HepG2 (cell line): ENCODE results near the gene UBXN2A. TPM values are rescaled to one million over a fixed set of nuclear protein-coding genes. Genes with fewer than 3 reads are reported as not detected.

ENCODE experiments used
- ATAC-seq: fragments of 200-7000 bp; cut with Tn5 transposase; 3 replicates; pipeline ENCODE4 v1.9.1; 2020; ENCODE audit warnings: mild to moderate bottlenecking, moderate library complexity
- BruUV-seq: library from RNA; stranded (reverse); fragments of 400-500 nt; replicated peaks from 2 replicates; lab custom pipeline; 2021; lab: Mats Ljungman, UMichigan
- CTCF ChIA-PET: fragments of 300-600 bp; formaldehyde crosslinking; extraction: SDS; loops from one replicate; lab custom pipeline; 2021; ENCODE audit warnings: low total read pairs, inconsistent platforms, low intra/inter-chr PET ratio; lab: Yijun Ruan, JAX
- POLR2A ChIA-PET: fragments of 350-600 bp; sonication (Branson Sonifier 250); formaldehyde crosslinking; loops from one replicate; lab custom pipeline; 2020; ENCODE audit warnings: antibody characterized with exemption, inconsistent platforms; lab: Yijun Ruan, JAX
- DNase-seq: peaks from one replicate; pipeline ENCODE4 v3.0.0-alpha.2; 2015; ENCODE audit warnings: low spot score
- FAIRE-seq: peaks from 3 replicates; lab custom pipeline; 2011; peaks lifted over from hg19 to GRCh38; lab: Jason Lieb, UNC
- H2AFZ ChIP-seq: one replicate; pipeline ENCODE4 v1.6.1; 2011; ENCODE audit warnings: low read length, inconsistent platforms
- H3K27ac ChIP-seq: fragments of 300-600 bp; 3 replicates; pipeline ENCODE4 v1.8.0; 2011; ENCODE audit warnings: mixed run types, mild to moderate bottlenecking, mixed read lengths, low read length, inconsistent platforms; ENCODE audit not compliant: insufficient read depth; ENCODE audit errors: extremely low read length
- H3K27me3 ChIP-seq, 2 experiments: fragments of 200-600 bp in 1 of 2; 2 replicates in 1 of 2; 3 replicates in 1 of 2; pipeline versions ENCODE4 v1.6.0 to v1.8.0; 2011; ENCODE audit warnings: low read length in 2 of 2, mild to moderate bottlenecking in 2 of 2, moderate library complexity in 2 of 2, inconsistent platforms in 1 of 2; ENCODE audit not compliant: insufficient read depth in 2 of 2, control insufficient read depth in 1 of 2
- H3K36me3 ChIP-seq, 2 experiments: fragments of 200-600 bp in 1 of 2; replicated peaks in 1 of 2; 2 replicates in 1 of 2; 3 replicates in 1 of 2; pipeline versions ENCODE4 v1.5.1 to v1.8.0; 2011; ENCODE audit warnings: low read length in 2 of 2, inconsistent platforms in 1 of 2; ENCODE audit not compliant: insufficient read depth in 2 of 2, control insufficient read depth in 1 of 2
- H3K4me1 ChIP-seq: 2 replicates; pipeline ENCODE4 v1.5.1; 2012; ENCODE audit warnings: low read length, inconsistent platforms; ENCODE audit not compliant: insufficient read depth
- H3K4me2 ChIP-seq: 2 replicates; pipeline ENCODE4 v1.6.0; 2011; ENCODE audit warnings: low read depth, low read length, inconsistent platforms
- H3K4me3 ChIP-seq, 3 experiments: fragments of 200-600 bp in 1 of 3; sonication (generic), shearing (Covaris generic) in 1 of 3; replicated peaks in 1 of 3; 2 replicates each; pipeline ENCODE4 v1.5.1; 2011 to 2016; ENCODE audit warnings: low read length in 3 of 3, inconsistent platforms in 2 of 3, low read depth in 2 of 3, mild to moderate bottlenecking in 2 of 3, control low read depth in 1 of 3, mixed read lengths in 1 of 3; ENCODE audit not compliant: insufficient read depth in 1 of 3
- H3K79me2 ChIP-seq: one replicate; pipeline ENCODE4 v1.6.1; 2011; ENCODE audit warnings: low read length, inconsistent platforms; ENCODE audit not compliant: insufficient read depth
- H3K9ac ChIP-seq: 2 replicates; pipeline ENCODE4 v1.6.0; 2011; ENCODE audit warnings: mild to moderate bottlenecking, low read depth, low read length, inconsistent platforms; ENCODE audit not compliant: insufficient read depth
- H3K9me3 ChIP-seq: 2 replicates; pipeline ENCODE4 v1.5.1; 2012; ENCODE audit warnings: mild to moderate bottlenecking, low read length
- H4K20me1 ChIP-seq: 2 replicates; pipeline ENCODE4 v1.6.0; 2011; ENCODE audit warnings: inconsistent platforms, mild to moderate bottlenecking, low read length, moderate library complexity; ENCODE audit not compliant: insufficient read depth
- CENPX ChIP-seq: sonication (generic); formaldehyde crosslinking; IDR thresholded peaks from 2 replicates; pipeline ENCODE4 v1.9.0; 2021; ENCODE audit warnings: mild to moderate bottlenecking, missing genetic modification reagents, moderate library complexity
- DNMT1 ChIP-seq: sonication (generic); formaldehyde crosslinking; IDR thresholded peaks from 2 replicates; pipeline ENCODE4 v1.5.1; 2020; ENCODE audit warnings: mild to moderate bottlenecking, missing genetic modification reagents
- ESRRA ChIP-seq: sonication (generic); formaldehyde crosslinking; IDR thresholded peaks from 2 replicates; pipeline ENCODE4 v1.5.1; 2020; ENCODE audit warnings: mild to moderate bottlenecking, low read depth, missing genetic modification reagents
- FUBP1 ChIP-seq: sonication (generic); formaldehyde crosslinking; IDR thresholded peaks from 2 replicates; pipeline ENCODE4 v1.5.1; 2020; ENCODE audit warnings: missing genetic modification reagents, mild to moderate bottlenecking, borderline replicate concordance
- HNF1B ChIP-seq: sonication (generic); formaldehyde crosslinking; IDR thresholded peaks from 2 replicates; pipeline ENCODE4 v1.5.1; 2020; ENCODE audit warnings: mild to moderate bottlenecking, moderate library complexity, missing genetic modification reagents
- HOXA3 ChIP-seq: sonication (generic); formaldehyde crosslinking; IDR thresholded peaks from 2 replicates; pipeline ENCODE4 v1.5.0; 2020; ENCODE audit warnings: missing genetic modification reagents
- KDM2A ChIP-seq: sonication (generic); formaldehyde crosslinking; IDR thresholded peaks from 2 replicates; pipeline ENCODE4 v1.4.0; 2020; ENCODE audit warnings: low read depth, missing genetic modification reagents, borderline replicate concordance
- MED13 ChIP-seq: sonication (generic); formaldehyde crosslinking; IDR thresholded peaks from 2 replicates; pipeline ENCODE4 v1.5.0; 2020; ENCODE audit warnings: missing genetic modification reagents
- NKX3-1 ChIP-seq: sonication (generic); formaldehyde crosslinking; IDR thresholded peaks from 2 replicates; pipeline ENCODE4 v1.5.0; 2020; ENCODE audit warnings: missing genetic modification reagents
- TEAD3 ChIP-seq: optimal IDR thresholded peaks from 2 replicates; pipeline ENCODE3; 2016; ENCODE audit warnings: borderline replicate concordance
- ZBTB33 ChIP-seq: sonication (generic); formaldehyde crosslinking; IDR thresholded peaks from 2 replicates; pipeline ENCODE4 v1.4.0; 2020; ENCODE audit warnings: missing genetic modification reagents
- ZFP41 ChIP-seq: sonication (generic); formaldehyde crosslinking; IDR thresholded peaks from 2 replicates; pipeline ENCODE4 v1.4.0; 2020; ENCODE audit warnings: mild to moderate bottlenecking, missing genetic modification reagents, borderline replicate concordance
- ZNF720 ChIP-seq: sonication (generic); formaldehyde crosslinking; IDR thresholded peaks from 2 replicates; pipeline ENCODE4 v1.4.0; 2020; ENCODE audit warnings: missing genetic modification reagents
- ZSCAN12 ChIP-seq: sonication (generic); formaldehyde crosslinking; IDR thresholded peaks from 2 replicates; pipeline ENCODE4 v1.9.0; 2021; ENCODE audit warnings: mild to moderate bottlenecking, missing genetic modification reagents
- WGBS: methylation state at CpG from one replicate; pipeline ENCODE4 v1.1.6; 2017; ENCODE audit warnings: low lambda C conversion rate; 5-methylcytosine and 5-hydroxymethylcytosine counted together
- in situ Hi-C: cut with HindIII; loops from 2 replicates; pipeline ENCODE4 v1.10.0; 2017; ENCODE audit warnings: low pct_unique_long_range_greater_than_20kb; ENCODE audit not compliant: extremely low pct_ligation_motif_present
- intact Hi-C: fragments of 100-400 bp; cut with micrococcal nuclease; formaldehyde crosslinking; loops from one replicate; pipeline ENCODE4 v1.10.0; 2022; ENCODE audit not compliant: unreplicated experiment
- polyA plus RNA-seq, 8 experiments: library from polyadenylated mRNA; depleted of rRNA in 3 of 8; stranded (reverse) in 7 of 8; unstranded in 1 of 8; fragments of >200 nt; fragmentation: Illumina TruSeq in 4 of 8; extraction: Trizol in 4 of 8; gene quantifications; 2 replicates each; pipeline versions ENCODE4 v1.2.1 to v1.2.3, GENCODE V29; 2011 to 2016; ENCODE audit warnings: low read depth in 4 of 8, missing spikeins in 1 of 8, mixed read lengths in 1 of 8; ENCODE audit not compliant: insufficient read depth in 1 of 8
- total RNA-seq, 5 experiments: library from RNA; depleted of rRNA; stranded (reverse); fragments of >200 nt; fragmentation: Illumina TruSeq; extraction: Trizol; gene quantifications; 2 replicates each; pipeline ENCODE4 v1.2.3, GENCODE V29; 2016; ENCODE audit warnings: low read depth in 1 of 5
- TF ChIP-seq, protein P1 (sequence below): IDR thresholded peaks from 2 replicates; pipeline ENCODE4 v1.6.1; 2012; ENCODE audit warnings: inconsistent platforms

Gene UBXN2A
- total and polyA plus RNA-seq, 2 of the 13 experiments (the other 11 are each of a cell fraction or from before 2014, with no cell fraction given), result 8.3 to 20.9 TPM

- TF ChIP-seq, protein P1, sequence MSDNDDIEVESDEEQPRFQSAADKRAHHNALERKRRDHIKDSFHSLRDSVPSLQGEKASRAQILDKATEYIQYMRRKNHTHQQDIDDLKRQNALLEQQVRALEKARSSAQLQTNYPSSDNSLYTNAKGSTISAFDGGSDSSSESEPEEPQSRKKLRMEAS, result no peak; the same call in 1 of the 2 replicates
- TF ChIP-seq HNF1B (CRISPR knock-in tag) (peak; percentile 48; the same call in 1 of the 2 replicates), KDM2A (CRISPR knock-in tag) (peak; percentile 53; the same call in 1 of the 2 replicates)
Observed at GRCh38 chr2:24021122-24021998, 81.1 kb downstream of the UBXN2A start (continued).

DNA sequence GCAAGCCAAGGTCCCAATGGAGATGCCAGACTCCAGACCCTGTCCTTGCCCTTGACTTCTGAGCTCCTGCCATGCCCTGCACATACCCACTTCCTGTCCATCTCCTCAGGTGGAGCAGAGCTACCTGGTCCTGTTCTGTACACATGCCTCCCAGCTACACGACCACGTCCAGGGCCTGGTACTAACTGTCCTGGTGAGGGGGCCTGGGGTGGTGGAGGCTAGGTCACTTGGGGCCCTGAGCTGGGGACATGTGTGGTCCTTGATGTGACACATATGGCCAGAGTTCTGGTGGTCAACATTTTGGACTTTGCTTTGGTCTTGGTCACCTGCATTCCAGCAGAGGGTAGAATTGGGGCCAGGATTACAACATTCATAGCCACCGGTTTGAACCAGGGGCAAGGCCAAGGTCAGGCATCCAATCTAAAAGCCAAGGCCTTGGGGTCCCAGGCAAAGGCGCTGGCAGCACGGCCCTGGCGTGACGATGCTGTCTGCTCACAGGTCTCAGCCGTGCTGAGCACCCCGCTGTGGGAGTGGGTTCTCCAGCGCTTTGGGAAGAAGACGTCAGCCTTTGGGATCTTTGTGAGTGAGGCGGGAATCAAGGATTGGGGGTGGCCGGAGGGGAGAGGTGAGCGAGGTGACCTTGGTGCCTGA lies 82.2 kb downstream of the UBXN2A start:
- intact Hi-C loops (no loop called here), in situ Hi-C loops (loop anchor here (5.0 to 10.0 kb wide), 2 partner anchors 40 to 142 kb away; no protein-coding TSS in a partner anchor)
- H3K79me2 ChIP-seq, result no peaks in the 10 kb centered on the region
- H3K27me3 ChIP-seq, result no peaks in the 10 kb centered on the region
- DNase-seq, result peak; percentile 79
- H4K20me1 ChIP-seq, result no peaks in the 10 kb centered on the region
- POLR2A ChIA-PET, result interaction anchor here (0.6 to 5.2 kb wide), 11 partner anchors 7 to 95 kb away, joined by 3 to 23 read pairs (median 10); partner anchors contain the start of genes ATAD2B, SF3B6, TP53I3 and WDCP
- 0 out of 6 replicates have a peak overlapping the region, but pooled peaks of 1 of the 3 experiments have one; percentile 6 for H3K4me3 ChIP-seq
- peak; percentile 62 for ATAC-seq
- H3K9me3 ChIP-seq, result no peaks in the 10 kb centered on the region
- 44% methylated on average over 14 of the region's 14 CpGs for WGBS
- peak; percentile 62 for FAIRE-seq
- peak overlapping the region; percentile 41 for H3K27ac ChIP-seq
- no peak overlapping the region for H3K9ac ChIP-seq
- no peak overlapping the region for H2AFZ ChIP-seq
- BruUV-seq, result no TSS peak
- CTCF ChIA-PET, result interaction anchor here (3.2 to 3.4 kb wide), 2 partner anchors 38 to 142 kb away, joined by 36 to 37 read pairs; no protein-coding TSS in a partner anchor
- peak overlapping the region; percentile 41 for H3K4me2 ChIP-seq
- H3K36me3 ChIP-seq, result peaks cover 8 to 20% of the 10 kb centered on the region in 2 experiments; a peak in 4 of 5 replicates
- H3K4me1 ChIP-seq, result peaks cover 37% of the 10 kb centered on the region
- TF ChIP-seq HOXA3 (CRISPR knock-in tag), result peak; percentile 84
- TF ChIP-seq ESRRA, result peak; percentile 95
- TF ChIP-seq FUBP1 (CRISPR knock-in tag), result no peak
- TF ChIP-seq DNMT1 (CRISPR knock-in tag), result no peak
- TF ChIP-seq TEAD3 (CRISPR knock-in tag), result peak; percentile 98
- no peak for TF ChIP-seq ZSCAN12 (CRISPR knock-in tag)
- TF ChIP-seq MED13, result no peak
- TF ChIP-seq ZNF720 (CRISPR knock-in tag), result no peak
- peak; percentile 88 for TF ChIP-seq ZBTB33 (CRISPR knock-in tag)
- no peak for TF ChIP-seq NKX3-1 (CRISPR knock-in tag)
- TF ChIP-seq ZFP41 (CRISPR knock-in tag), result no peak
- TF ChIP-seq CENPX (CRISPR knock-in tag), result no peak
